HFFc6 (cell line): ENCODE data around the gene CRTAC1. TPM values are rescaled to one million over a fixed set of nuclear protein-coding genes. Genes with fewer than 3 reads are reported as not detected.

Source experiments
- DNase-seq: peaks from one replicate; pipeline ENCODE4 v3.0.0-alpha.2; 2018
- H3K27ac Mint-ChIP-seq: 2 replicates; pipeline ENCODE4 v1.8.0; 2020; ENCODE audit warnings: mild to moderate bottlenecking, mixed read lengths
- H3K27me3 Mint-ChIP-seq: 2 replicates; pipeline ENCODE4 v1.8.0; 2021; ENCODE audit warnings: mild to moderate bottlenecking, moderate library complexity, mixed read lengths; ENCODE audit not compliant: insufficient read depth
- H3K36me3 Mint-ChIP-seq: 2 replicates; pipeline ENCODE4 v1.8.0; 2021; ENCODE audit warnings: low read depth, mixed read lengths
- H3K4me1 Mint-ChIP-seq: 2 replicates; pipeline ENCODE4 v1.8.0; 2020; ENCODE audit warnings: low read depth, mixed read lengths
- H3K4me3 Mint-ChIP-seq: 2 replicates; pipeline ENCODE4 v1.8.0; 2020; ENCODE audit warnings: mild to moderate bottlenecking, moderate library complexity, mixed read lengths
- H3K9me3 Mint-ChIP-seq: 2 replicates; pipeline ENCODE4 v1.8.0; 2020; ENCODE audit warnings: mild to moderate bottlenecking, mixed read lengths
- CTCF ChIP-seq: fragments of 200-600 bp; sonication (generic); IDR thresholded peaks from 2 replicates; pipeline ENCODE4 v1.5.0; 2021; ENCODE audit warnings: antibody characterized with exemption, mild to moderate bottlenecking
- total RNA-seq, 6 experiments: library from RNA; stranded (reverse); fragmentation: NEBNext Ultra II Directional; extraction: Animal tissue kit (Norgen Biotek cat#: 25700); gene quantifications; 2 replicates in 1 of 6; 3 replicates in 5 of 6; pipeline ENCODE4 v1.2.3, GENCODE V29; 2021

The CRTAC1 gene
- total RNA-seq, 6 experiments from 2014 or later = not detected

- Mint-ChIP-seq H3K4me1 (no peaks in the 10 kb centered on the region), H3K9me3 (no peaks in the 10 kb centered on the region; the same call in 1 of the 2 replicates), H3K4me3 (no peak overlapping the region), H3K27ac (no peak overlapping the region), H3K36me3 (no peaks in the 10 kb centered on the region), H3K27me3 (peaks cover 48% of the 10 kb centered on the region)
- peak; percentile 5 for DNase-seq
- TF ChIP-seq CTCF = peak; percentile 86
Observed at GRCh38 chr10:98028168-98028770, 2.2 kb downstream of the CRTAC1 start.

DNA sequence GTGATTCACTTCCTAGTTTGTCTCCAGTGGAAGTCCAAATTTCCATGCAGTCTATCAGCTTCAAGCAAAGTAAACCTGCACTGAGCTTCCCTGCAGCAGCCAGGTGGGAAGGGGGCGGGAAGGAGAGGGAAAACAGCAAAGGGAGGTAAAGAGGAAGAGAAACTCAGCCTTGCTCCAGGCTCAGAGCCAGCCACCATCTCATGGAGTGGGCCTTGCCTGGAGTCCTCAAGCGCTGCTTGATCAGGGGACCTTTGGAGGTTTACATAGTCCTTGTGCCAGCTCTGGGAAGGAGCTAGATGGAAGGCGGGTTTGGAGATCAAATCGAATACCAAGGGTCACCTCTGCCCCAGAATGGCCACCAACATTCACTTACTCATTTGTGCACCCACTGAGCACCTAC, 7.4 kb downstream of the CRTAC1 start:
- Mint-ChIP-seq H3K36me3 (no peaks in the 10 kb centered on the region), H3K4me3 (no peak overlapping the region), H3K9me3 (no peaks in the 10 kb centered on the region), H3K4me1 (no peaks in the 10 kb centered on the region), H3K27me3 (peaks cover 45% of the 10 kb centered on the region), H3K27ac (no peak overlapping the region)
- no peak for DNase-seq
- TF ChIP-seq CTCF = no peak

DNA sequence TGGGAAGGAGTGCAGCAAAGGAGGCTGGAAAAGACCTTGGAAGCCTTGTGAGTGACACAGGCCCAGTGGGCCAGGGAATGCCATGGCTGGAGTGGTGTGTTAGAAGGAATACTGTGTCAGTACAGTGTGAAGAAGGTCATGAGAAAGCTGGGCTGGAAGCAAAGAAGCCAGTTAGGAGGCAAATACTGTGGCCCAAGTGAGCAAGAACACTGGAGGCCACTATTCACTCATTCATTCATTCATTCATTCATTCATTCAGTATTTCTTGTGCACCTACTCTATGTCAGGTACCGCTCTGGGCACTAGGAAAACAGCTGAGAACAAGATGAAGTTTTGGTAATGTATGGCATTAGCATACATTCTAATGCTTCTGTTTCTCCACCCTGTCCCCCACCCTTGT, 9.6 kb downstream of the CRTAC1 start:
- no peak for TF ChIP-seq CTCF
- no peak for DNase-seq
- H3K36me3 Mint-ChIP-seq = no peaks in the 10 kb centered on the region
- no peaks in the 10 kb centered on the region for H3K9me3 Mint-ChIP-seq
- H3K4me3 Mint-ChIP-seq = no peak overlapping the region
- H3K4me1 Mint-ChIP-seq = no peaks in the 10 kb centered on the region
- no peak overlapping the region for H3K27ac Mint-ChIP-seq
- peaks cover 40% of the 10 kb centered on the region for H3K27me3 Mint-ChIP-seq

- Mint-ChIP-seq H3K27ac (no peak overlapping the region), H3K36me3 (no peaks in the 10 kb centered on the region), H3K4me3 (no peak overlapping the region), H3K4me1 (no peaks in the 10 kb centered on the region), H3K27me3 (peaks cover 35% of the 10 kb centered on the region), H3K9me3 (no peaks in the 10 kb centered on the region)
- no peak for DNase-seq
- TF ChIP-seq CTCF = no peak
Observed at GRCh38 chr10:98020254-98020653, 10.2 kb downstream of the CRTAC1 start.

GRCh38 chr10:98019784-98020183, 10.6 kb downstream of the CRTAC1 start:
- Mint-ChIP-seq H3K27me3 (peaks cover 35% of the 10 kb centered on the region), H3K4me3 (no peak overlapping the region), H3K9me3 (no peaks in the 10 kb centered on the region), H3K4me1 (no peaks in the 10 kb centered on the region), H3K36me3 (no peaks in the 10 kb centered on the region), H3K27ac (no peak overlapping the region)
- no peak for TF ChIP-seq CTCF
- DNase-seq = no peak
